ENCODE measurements around the gene GASK1A. TPM values are rescaled to one million over a fixed set of nuclear protein-coding genes. Genes with fewer than 3 reads are reported as not detected.
"Not testable (repeated sequence)": the region's sequence is repeated elsewhere in the genome, so short reads cannot be mapped to it uniquely, and the experiment has no call there.

The GASK1A gene
- total RNA-seq, 1 experiment from 2014 or later = 5.4 TPM

- Histone ChIP-seq H2BK15ac (ENCODE audit: low read depth, low read length) (no peak overlapping the region), H3K14ac (ENCODE audit: insufficient read depth, low read length) (no peak overlapping the region), H4K20me1 (ENCODE audit: control insufficient read depth, insufficient read depth, insufficient read length) (no peaks in the 10 kb centered on the region), H3T11ph (ENCODE audit: low read length) (no peak overlapping the region), H3K27ac (ENCODE audit: insufficient read length, low read depth, low read length) (no peak overlapping the region), H4K8ac (replicated peaks; ENCODE audit: insufficient read length, low read depth, low read length) (no peak overlapping the region), H3K4me2 (ENCODE audit: insufficient read depth, insufficient read length, low read length) (no peak overlapping the region), H2BK20ac (ENCODE audit: low read depth, low read length, poor library complexity, severe bottlenecking) (no peak overlapping the region), H3K4ac (ENCODE audit: low read depth, low read length) (no peak overlapping the region), H3K18ac (ENCODE audit: insufficient read length, low read depth, low read length) (no peak overlapping the region), H3K4me1 (ENCODE audit: insufficient read depth, low read length) (no peaks in the 10 kb centered on the region), H4K91ac (ENCODE audit: insufficient read length, low read depth, low read length) (no peak overlapping the region), H3K79me1 (ENCODE audit: insufficient read depth, low read depth, low read length, poor library complexity, severe bottlenecking) (no peaks in the 10 kb centered on the region), H2AFZ (ENCODE audit: low read length) (no peak overlapping the region), H3K9ac (ENCODE audit: extremely low read depth, insufficient read length, low read length) (no peak overlapping the region), H3K79me2 (ENCODE audit: insufficient read depth, low read length) (no peaks in the 10 kb centered on the region), H2AK5ac (ENCODE audit: insufficient read length, low read length) (no peak overlapping the region), H2BK12ac (ENCODE audit: insufficient read length, low read depth, low read length) (no peak overlapping the region), H3K27me3 (ENCODE audit: insufficient read depth, low read length) (no peaks in the 10 kb centered on the region), H3K9me3 (ENCODE audit: control insufficient read depth, low read depth, low read length) (no peaks in the 10 kb centered on the region), H2BK5ac (ENCODE audit: insufficient read length, low read length) (no peak overlapping the region), H3K56ac (ENCODE audit: insufficient read length, low read depth, low read length) (no peak overlapping the region), H3K23ac (ENCODE audit: insufficient read length, low read depth, low read length) (no peak overlapping the region), H2BK120ac (ENCODE audit: low read depth, low read length, poor library complexity, severe bottlenecking) (no peak overlapping the region), H4K5ac (ENCODE audit: insufficient read length, low read depth, low read length) (no peak overlapping the region), H3K23me2 (ENCODE audit: insufficient read length, low read depth, low read length, poor library complexity, severe bottlenecking) (no peaks in the 10 kb centered on the region)
- no peaks in the 10 kb centered on the region; the same call in 1 of the 2 replicates for H3K27me3 Mint-ChIP-seq (ENCODE audit: low read depth)
- no CpG with 5 or more reads among the region's 5 CpGs for WGBS (ENCODE audit: extremely low coverage, insufficient read length, low lambda C conversion rate)
- H3K36me3 Mint-ChIP-seq (ENCODE audit: insufficient read depth in 1 of 3, low read depth in 3 of 3) = peaks cover 24 to 34% (median 27%) of the 10 kb centered on the region in 3 experiments
- peaks cover 20 to 27% of the 10 kb centered on the region in 2 experiments for H3K9me3 Mint-ChIP-seq
- no peak for DNase-seq
- peaks cover 9 to 15% of the 10 kb centered on the region in 2 experiments for H3K4me1 Mint-ChIP-seq
- no peak overlapping the region for H3K27ac Mint-ChIP-seq
- no peak overlapping the region for H3K4me3 Mint-ChIP-seq
- no peak for TF ChIP-seq CTCF (conservative IDR thresholded peaks at IDR 0.05)
These were observed 84.0 kb downstream of the GASK1A start for GRCh38 chr3:43063114-43063513.

GRCh38 chr3:43070670-43071069, 91.6 kb downstream of the GASK1A start:
- not testable (repeated sequence) for H2BK20ac ChIP-seq (ENCODE audit: low read depth, low read length, poor library complexity, severe bottlenecking)

More at GRCh38 chr3:43070670-43071069, 91.6 kb downstream of the GASK1A start:
- not testable (repeated sequence) for H2BK12ac ChIP-seq (ENCODE audit: insufficient read length, low read depth, low read length); H3T11ph ChIP-seq (ENCODE audit: low read length); H4K91ac ChIP-seq (ENCODE audit: insufficient read length, low read depth, low read length); H3K4me3 Mint-ChIP-seq; H3K4me1 ChIP-seq (ENCODE audit: insufficient read depth, low read length); H2BK15ac ChIP-seq (ENCODE audit: low read depth, low read length); H3K4ac ChIP-seq (ENCODE audit: low read depth, low read length); H3K56ac ChIP-seq (ENCODE audit: insufficient read length, low read depth, low read length); H4K20me1 ChIP-seq (ENCODE audit: control insufficient read depth, insufficient read depth, insufficient read length); H2BK5ac ChIP-seq (ENCODE audit: insufficient read length, low read length); H2AK5ac ChIP-seq (ENCODE audit: insufficient read length, low read length); H4K8ac ChIP-seq (replicated peaks; ENCODE audit: insufficient read length, low read depth, low read length); H3K9ac ChIP-seq (ENCODE audit: extremely low read depth, insufficient read length, low read length); H3K4me1 Mint-ChIP-seq; H3K18ac ChIP-seq (ENCODE audit: insufficient read length, low read depth, low read length); H2AFZ ChIP-seq (ENCODE audit: low read length); H3K14ac ChIP-seq (ENCODE audit: insufficient read depth, low read length); H3K23me2 ChIP-seq (ENCODE audit: insufficient read length, low read depth, low read length, poor library complexity, severe bottlenecking); H3K79me1 ChIP-seq (ENCODE audit: insufficient read depth, low read depth, low read length, poor library complexity, severe bottlenecking); H2BK120ac ChIP-seq (ENCODE audit: low read depth, low read length, poor library complexity, severe bottlenecking); H3K27me3 ChIP-seq (ENCODE audit: insufficient read depth, low read length); H3K9me3 ChIP-seq (ENCODE audit: control insufficient read depth, low read depth, low read length); H4K5ac ChIP-seq (ENCODE audit: insufficient read length, low read depth, low read length); H3K23ac ChIP-seq (ENCODE audit: insufficient read length, low read depth, low read length); H3K4me2 ChIP-seq (ENCODE audit: insufficient read depth, insufficient read length, low read length); H3K36me3 Mint-ChIP-seq (ENCODE audit: insufficient read depth in 1 of 3, low read depth in 3 of 3); H3K27ac Mint-ChIP-seq; H3K9me3 Mint-ChIP-seq; H3K79me2 ChIP-seq (ENCODE audit: insufficient read depth, low read length); H3K27ac ChIP-seq (ENCODE audit: insufficient read length, low read depth, low read length); DNase-seq; H3K27me3 Mint-ChIP-seq (ENCODE audit: low read depth)
- WGBS (ENCODE audit: extremely low coverage, insufficient read length, low lambda C conversion rate) = no CpG with 5 or more reads among the region's 5 CpGs

All from H9 (cell line).